Caco-2 (cell line): ENCODE data around the gene SULT2B1. TPM values are rescaled to one million over a fixed set of nuclear protein-coding genes. Genes with fewer than 3 reads are reported as not detected.

Source experiments
- BruUV-seq: library from RNA; stranded (reverse); fragments of 400-500 nt; replicated peaks from 2 replicates; lab custom pipeline; 2021; lab: Mats Ljungman, UMichigan
- CTCF ChIA-PET: fragments of 300-600 bp; sonication (Branson Sonifier 250); formaldehyde crosslinking; loops from one replicate; lab custom pipeline; 2022; ENCODE audit warnings: antibody characterized with exemption; lab: Charles Lee
- POLR2A ChIA-PET: fragments of 300-600 bp; sonication (Branson Sonifier 250); formaldehyde crosslinking; loops from one replicate; lab custom pipeline; 2022; ENCODE audit warnings: antibody characterized with exemption; lab: Charles Lee
- DNase-seq, 2 experiments: peaks; one replicate each; pipeline versions ENCODE4 v3.0.0 to v3.0.0-alpha.2; 2020 to 2022
- H3K27me3 ChIP-seq: replicated peaks from 2 replicates; pipeline ENCODE4 v1.6.0; 2011; ENCODE audit warnings: low read length; ENCODE audit not compliant: control insufficient read depth, insufficient read depth
- H3K36me3 ChIP-seq: 2 replicates; pipeline ENCODE4 v1.5.1; 2011; ENCODE audit warnings: low read length; ENCODE audit not compliant: control insufficient read depth, insufficient read depth
- H3K4me1 ChIP-seq: fragments of 250-450 bp; sonication (Bioruptor Pico); 2 replicates; pipeline ENCODE4 v1.5.1; 2020; ENCODE audit warnings: mild to moderate bottlenecking
- H3K4me3 ChIP-seq: 2 replicates; pipeline ENCODE4 v1.5.1; 2011; ENCODE audit warnings: low read depth, mild to moderate bottlenecking, control low read depth, low read length
- H3K9me3 ChIP-seq: fragments of 250-450 bp; sonication (Bioruptor Pico); 2 replicates; pipeline ENCODE4 v1.5.1; 2020; ENCODE audit warnings: mild to moderate bottlenecking, moderate library complexity
- H3K27ac Mint-ChIP-seq: one replicate; pipeline ENCODE4 v1.8.0; 2022; ENCODE audit warnings: mixed read lengths; ENCODE audit not compliant: unreplicated experiment
- H3K27me3 Mint-ChIP-seq: one replicate; pipeline ENCODE4 v1.8.0; 2022; ENCODE audit warnings: mixed read lengths; ENCODE audit not compliant: insufficient read depth, unreplicated experiment
- H3K36me3 Mint-ChIP-seq: one replicate; pipeline ENCODE4 v1.8.0; 2022; ENCODE audit warnings: mild to moderate bottlenecking, mixed read lengths; ENCODE audit not compliant: insufficient read depth, unreplicated experiment
- H3K4me1 Mint-ChIP-seq: one replicate; pipeline ENCODE4 v1.8.0; 2022; ENCODE audit warnings: low read depth, mixed read lengths; ENCODE audit not compliant: unreplicated experiment
- H3K4me3 Mint-ChIP-seq: one replicate; pipeline ENCODE4 v1.8.0; 2022; ENCODE audit warnings: mild to moderate bottlenecking, moderate library complexity, mixed read lengths; ENCODE audit not compliant: unreplicated experiment
- H3K9me3 Mint-ChIP-seq: one replicate; pipeline ENCODE4 v1.8.0; 2022; ENCODE audit warnings: mixed read lengths; ENCODE audit not compliant: unreplicated experiment
- intact Hi-C: fragments of 100-400 bp; cut with micrococcal nuclease; formaldehyde crosslinking; loops from one replicate; pipeline ENCODE4 v1.10.0; 2022; ENCODE audit not compliant: unreplicated experiment
- total RNA-seq: library from RNA; stranded (reverse); gene quantifications from 2 replicates; pipeline ENCODE4 v1.2.3, GENCODE V29; 2022
- TF ChIP-seq, protein P1 (sequence below), 2 experiments: fragments of 200-600 bp in 1 of 2; IDR thresholded peaks; 1 replicate in 1 of 2; 2 replicates in 1 of 2; pipeline versions ENCODE4 v1.5.1 to v1.8.0; 2011 to 2022; ENCODE audit warnings: antibody characterized with exemption in 1 of 2, control low read depth in 1 of 2, inconsistent platforms in 1 of 2, low read depth in 1 of 2, low read length in 1 of 2, mild to moderate bottlenecking in 1 of 2, moderate library complexity in 1 of 2; ENCODE audit not compliant: insufficient read depth in 1 of 2, severe bottlenecking in 1 of 2, unreplicated experiment in 1 of 2

Gene SULT2B1
- total RNA-seq, 1 experiment from 2014 or later, result 1.4 TPM

GRCh38 chr19:48648134-48648533 is 96.2 kb downstream of the SULT2B1 start:
- intact Hi-C loops, result loop anchor here (5.0 kb wide), 1 partner anchor 39 kb away; no protein-coding TSS in a partner anchor
- Histone ChIP-seq H3K4me1 (peaks cover 9% of the 10 kb centered on the region; the same call in 1 of the 2 replicates), H3K27me3 (no peaks in the 10 kb centered on the region), H3K9me3 (no peaks in the 10 kb centered on the region), H3K36me3 (no peaks in the 10 kb centered on the region), H3K4me3 (no peak overlapping the region)
- Mint-ChIP-seq H3K27me3 (no peaks in the 10 kb centered on the region), H3K9me3 (no peaks in the 10 kb centered on the region), H3K4me3 (no peak overlapping the region), H3K4me1 (peaks cover 16% of the 10 kb centered on the region), H3K27ac (no peak overlapping the region), H3K36me3 (no peaks in the 10 kb centered on the region)
- ChIA-PET POLR2A (no interaction called here), CTCF (no interaction called here)
- DNase-seq, result no peak
- BruUV-seq, result no TSS peak
- TF ChIP-seq, protein P1, sequence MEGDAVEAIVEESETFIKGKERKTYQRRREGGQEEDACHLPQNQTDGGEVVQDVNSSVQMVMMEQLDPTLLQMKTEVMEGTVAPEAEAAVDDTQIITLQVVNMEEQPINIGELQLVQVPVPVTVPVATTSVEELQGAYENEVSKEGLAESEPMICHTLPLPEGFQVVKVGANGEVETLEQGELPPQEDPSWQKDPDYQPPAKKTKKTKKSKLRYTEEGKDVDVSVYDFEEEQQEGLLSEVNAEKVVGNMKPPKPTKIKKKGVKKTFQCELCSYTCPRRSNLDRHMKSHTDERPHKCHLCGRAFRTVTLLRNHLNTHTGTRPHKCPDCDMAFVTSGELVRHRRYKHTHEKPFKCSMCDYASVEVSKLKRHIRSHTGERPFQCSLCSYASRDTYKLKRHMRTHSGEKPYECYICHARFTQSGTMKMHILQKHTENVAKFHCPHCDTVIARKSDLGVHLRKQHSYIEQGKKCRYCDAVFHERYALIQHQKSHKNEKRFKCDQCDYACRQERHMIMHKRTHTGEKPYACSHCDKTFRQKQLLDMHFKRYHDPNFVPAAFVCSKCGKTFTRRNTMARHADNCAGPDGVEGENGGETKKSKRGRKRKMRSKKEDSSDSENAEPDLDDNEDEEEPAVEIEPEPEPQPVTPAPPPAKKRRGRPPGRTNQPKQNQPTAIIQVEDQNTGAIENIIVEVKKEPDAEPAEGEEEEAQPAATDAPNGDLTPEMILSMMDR (IDR thresholded peaks at IDR 0.05; ENCODE audit: insufficient read depth in 1 of 2, low read depth in 1 of 2, low read length in 1 of 2, severe bottlenecking in 1 of 2, unreplicated experiment in 1 of 2), result no peak

Other genes with a start within 250 kb of the SULT2B1 start
- 6.8 and 11.3 TPM in 2 replicates for gene EMP3, start 226.6 kb upstream of the SULT2B1 start, total RNA-seq
- 20.4 and 24.4 TPM in 2 replicates for gene TMEM143, start 188.2 kb upstream of the SULT2B1 start, total RNA-seq
- gene SYNGR4, start 187.8 kb upstream of the SULT2B1 start, total RNA-seq, result 0.32 TPM in 1 of 2 replicates, not detected in the other
- 375 and 381 TPM in 2 replicates for gene KDELR1, start 160.6 kb upstream of the SULT2B1 start, total RNA-seq
- 6.5 and 7.3 TPM in 2 replicates for gene GRIN2D, start 158.5 kb upstream of the SULT2B1 start, total RNA-seq
- gene GRWD1, start 106.2 kb upstream of the SULT2B1 start, total RNA-seq, result 77.3 and 77.4 TPM in 2 replicates
- 3.6 and 3.9 TPM in 2 replicates for gene KCNJ14, start 96.6 kb upstream of the SULT2B1 start, total RNA-seq
- 74.6 and 81.3 TPM in 2 replicates for gene CYTH2, start 82.8 kb upstream of the SULT2B1 start, total RNA-seq
- 22.4 and 22.6 TPM in 2 replicates for gene LMTK3, start 40.3 kb upstream of the SULT2B1 start, total RNA-seq
- not detected in 2 replicates for gene SPACA4, start 54.6 kb downstream of the SULT2B1 start, total RNA-seq
- 5.8 and 6.8 TPM in 2 replicates for gene FAM83E, start 62.9 kb downstream of the SULT2B1 start, total RNA-seq
- 1,812 and 1,896 TPM in 2 replicates for gene RPL18, start 67.0 kb downstream of the SULT2B1 start, total RNA-seq
- gene SPHK2, start 67.3 kb downstream of the SULT2B1 start, total RNA-seq, result 134 and 140 TPM in 2 replicates
- gene DBP, start 85.2 kb downstream of the SULT2B1 start, total RNA-seq, result 17.4 and 17.7 TPM in 2 replicates
- gene CA11, start 94.0 kb downstream of the SULT2B1 start, total RNA-seq, result 10.5 and 15.9 TPM in 2 replicates
- 0.12 and 0.34 TPM in 2 replicates for gene NTN5, start 120.8 kb downstream of the SULT2B1 start, total RNA-seq
- 13.5 and 16.3 TPM in 2 replicates for gene FUT2, start 143.8 kb downstream of the SULT2B1 start, total RNA-seq
- gene MAMSTR, start 167.6 kb downstream of the SULT2B1 start, total RNA-seq, result 1.7 and 1.9 TPM in 2 replicates
- 5.4 and 5.9 TPM in 2 replicates for gene RASIP1, start 188.4 kb downstream of the SULT2B1 start, total RNA-seq
- gene IZUMO1, start 194.7 kb downstream of the SULT2B1 start, total RNA-seq, result 8.9 and 10.3 TPM in 2 replicates
- gene FUT1, start 200.5 kb downstream of the SULT2B1 start, total RNA-seq, result 26.1 and 30.5 TPM in 2 replicates
- gene FGF21, start 203.4 kb downstream of the SULT2B1 start, total RNA-seq, result 1.9 and 3.0 TPM in 2 replicates